ENCODE data around the gene MBP.

Gene MBP

DNA sequence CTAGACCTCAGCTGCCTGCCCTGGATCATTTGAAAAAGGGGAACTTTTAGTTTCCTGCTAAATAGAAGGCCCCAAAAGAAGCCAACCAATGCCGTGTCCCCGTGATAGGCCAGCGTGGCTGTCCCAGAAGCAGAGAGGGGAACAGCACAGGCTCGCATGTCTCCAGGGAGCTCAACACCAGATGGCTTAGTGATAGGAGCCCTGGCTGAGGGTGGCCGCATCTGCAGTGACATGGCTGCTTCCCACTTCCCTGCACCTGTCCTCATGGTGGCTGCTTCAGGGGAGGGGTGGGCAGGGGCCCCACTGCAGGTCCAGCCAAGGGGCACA lies 79.6 kb downstream of the MBP start:
- H3K4me3 ChIP-seq (ENCODE audit: low read length): no peak overlapping the region

GRCh38 chr18:77052297-77052982 lies 80.1 kb downstream of the MBP start:
- no peak for DNase-seq (ENCODE audit: low read depth)
- no peak for TF ChIP-seq CTCF (conservative IDR thresholded peaks at IDR 0.05; ENCODE audit: low read depth, low read length)
- no peak overlapping the region for H3K4me3 ChIP-seq (ENCODE audit: low read length)

More for the DNA sequence above, 79.6 kb downstream of the MBP start:
- DNase-seq (ENCODE audit: low read depth): no peak
- TF ChIP-seq CTCF (conservative IDR thresholded peaks at IDR 0.05; ENCODE audit: low read depth, low read length): no peak

- no peak for DNase-seq (ENCODE audit: low read depth)
- no peak for TF ChIP-seq CTCF (conservative IDR thresholded peaks at IDR 0.05; ENCODE audit: low read depth, low read length)
- H3K4me3 ChIP-seq (ENCODE audit: low read length): no peak overlapping the region
These were observed 80.8 kb downstream of the MBP start for GRCh38 chr18:77051581-77052296.

- TF ChIP-seq CTCF (conservative IDR thresholded peaks at IDR 0.05; ENCODE audit: low read depth, low read length): no peak
- no peak for DNase-seq (ENCODE audit: low read depth)
These were observed 82.6 kb downstream of the MBP start for GRCh38 chr18:77049938-77050337.

GRCh38 chr18:77047803-77048419 lies 84.7 kb downstream of the MBP start:
- no peak for DNase-seq (ENCODE audit: low read depth)
- no peak overlapping the region for H3K4me3 ChIP-seq (ENCODE audit: low read length)
- TF ChIP-seq CTCF (conservative IDR thresholded peaks at IDR 0.05; ENCODE audit: low read depth, low read length): no peak

More at GRCh38 chr18:77049938-77050337, 82.6 kb downstream of the MBP start:
- H3K4me3 ChIP-seq (ENCODE audit: low read length): no peak overlapping the region

GRCh38 chr18:77046994-77047393 lies 85.6 kb downstream of the MBP start:
- no peak for DNase-seq (ENCODE audit: low read depth)
- TF ChIP-seq CTCF (conservative IDR thresholded peaks at IDR 0.05; ENCODE audit: low read depth, low read length): no peak
- H3K4me3 ChIP-seq (ENCODE audit: low read length): no peak overlapping the region
